Common myeloid progenitor, CD34-positive (primary cell): ENCODE data around the gene CTNNA2.

Experiments used
- CTCF ChIA-PET: fragments of 350-600 bp; sonication (Branson Sonifier 250); formaldehyde crosslinking; loops from one replicate; lab custom pipeline; 2021; ENCODE audit warnings: antibody characterized with exemption; lab: Charles Lee
- POLR2A ChIA-PET: fragments of 350-600 bp; sonication (Branson Sonifier 250); formaldehyde crosslinking; loops from one replicate; lab custom pipeline; 2021; ENCODE audit warnings: antibody characterized with exemption; lab: Charles Lee
- DNase-seq, 3 donors: peaks; one replicate each; pipeline versions ENCODE4 v3.0.0 to v3.0.0-alpha.2; 2013
- H3K27ac ChIP-seq, 2 experiments: 1 replicate in 1 of 2; 2 replicates in 1 of 2; pipeline ENCODE4 v1.7.0; 2013; ENCODE audit warnings: inconsistent platforms in 2 of 2, low read length in 2 of 2, mild to moderate bottlenecking in 2 of 2, low read depth in 1 of 2, moderate library complexity in 1 of 2; ENCODE audit not compliant: severe bottlenecking in 2 of 2, insufficient read depth in 1 of 2, poor library complexity in 1 of 2
- H3K27me3 ChIP-seq, 5 experiments: replicated peaks in 2 of 5; 1 replicate in 3 of 5; 2 replicates in 2 of 5; pipeline versions ENCODE4 v1.6.1 to v1.7.0; 2013; ENCODE audit warnings: low read length in 4 of 5, mild to moderate bottlenecking in 2 of 5, moderate library complexity in 2 of 5, inconsistent platforms in 1 of 5; ENCODE audit not compliant: insufficient read depth in 5 of 5, control insufficient read depth in 4 of 5
- H3K36me3 ChIP-seq, 4 experiments: 1 replicate in 2 of 4; 2 replicates in 2 of 4; pipeline versions ENCODE4 v1.6.1 to v1.7.0; 2013; ENCODE audit warnings: low read length in 3 of 4, control low read depth in 1 of 4, mild to moderate bottlenecking in 1 of 4; ENCODE audit not compliant: control insufficient read depth in 4 of 4, insufficient read depth in 4 of 4
- H3K4me1 ChIP-seq, 4 experiments: 1 replicate in 3 of 4; 2 replicates in 1 of 4; pipeline versions ENCODE4 v1.6.1 to v1.7.1; 2013; ENCODE audit warnings: low read length in 3 of 4, mild to moderate bottlenecking in 3 of 4, control low read depth in 1 of 4, inconsistent platforms in 1 of 4, moderate library complexity in 1 of 4; ENCODE audit not compliant: control insufficient read depth in 4 of 4, insufficient read depth in 4 of 4; ENCODE audit errors: control extremely low read depth in 1 of 4
- H3K4me3 ChIP-seq, 7 experiments: 1 replicate in 4 of 7; 2 replicates in 3 of 7; pipeline versions ENCODE4 v1.5.1 to v1.7.0; 2013; ENCODE audit warnings: mild to moderate bottlenecking in 7 of 7, low read length in 6 of 7, moderate library complexity in 6 of 7, inconsistent platforms in 2 of 7, low read depth in 2 of 7, control low read depth in 1 of 7; ENCODE audit not compliant: insufficient read depth in 4 of 7, control insufficient read depth in 1 of 7; ENCODE audit errors: extremely low read depth in 1 of 7
- H3K9me3 ChIP-seq, 5 experiments: 1 replicate in 4 of 5; 2 replicates in 1 of 5; pipeline versions ENCODE4 v1.6.1 to v1.7.1; 2013; ENCODE audit warnings: low read length in 4 of 5, mild to moderate bottlenecking in 2 of 5, inconsistent platforms in 1 of 5, low read depth in 1 of 5, moderate library complexity in 1 of 5; ENCODE audit not compliant: control insufficient read depth in 4 of 5, insufficient read depth in 2 of 5; ENCODE audit errors: control extremely low read depth in 1 of 5
- WGBS: methylation state at CpG from one replicate; pipeline ENCODE4 v1.1.5; 2013; ENCODE audit not compliant: insufficient coverage; 5-methylcytosine and 5-hydroxymethylcytosine counted together

CTNNA2 gene

DNA sequence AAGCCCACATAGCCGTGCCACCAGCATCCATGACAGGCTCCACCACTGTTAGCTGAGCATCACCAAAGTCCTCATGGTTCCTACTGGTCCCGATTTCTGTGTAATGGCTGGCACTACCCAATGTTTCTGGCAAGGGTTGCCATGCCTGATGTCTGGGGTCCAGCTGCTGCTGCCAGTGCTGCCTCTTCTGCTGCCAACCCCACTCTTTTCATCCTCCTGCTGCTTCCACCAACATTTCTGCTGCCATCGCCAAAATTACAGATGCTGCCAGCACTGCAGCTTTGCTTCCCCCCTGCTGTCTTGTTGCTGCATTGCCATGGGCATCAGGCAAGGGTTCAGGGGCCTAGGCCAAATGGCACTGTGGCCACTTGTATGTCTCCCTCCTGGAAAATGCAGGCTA, 638.8 kb downstream of the CTNNA2 start:
- ChIA-PET POLR2A (no interaction called here), CTCF (no interaction called here)
- no peaks in the 10 kb centered on the region for H3K27me3 ChIP-seq
- no peaks in the 10 kb centered on the region for H3K9me3 ChIP-seq
- H3K36me3 ChIP-seq, result no peaks in the 10 kb centered on the region
- no peak overlapping the region for H3K4me3 ChIP-seq
- H3K4me1 ChIP-seq, result no peaks in the 10 kb centered on the region
- WGBS, result 92% methylated on average over 2 of the region's 3 CpGs
- no peak overlapping the region for H3K27ac ChIP-seq
- DNase-seq, result no peak

DNA sequence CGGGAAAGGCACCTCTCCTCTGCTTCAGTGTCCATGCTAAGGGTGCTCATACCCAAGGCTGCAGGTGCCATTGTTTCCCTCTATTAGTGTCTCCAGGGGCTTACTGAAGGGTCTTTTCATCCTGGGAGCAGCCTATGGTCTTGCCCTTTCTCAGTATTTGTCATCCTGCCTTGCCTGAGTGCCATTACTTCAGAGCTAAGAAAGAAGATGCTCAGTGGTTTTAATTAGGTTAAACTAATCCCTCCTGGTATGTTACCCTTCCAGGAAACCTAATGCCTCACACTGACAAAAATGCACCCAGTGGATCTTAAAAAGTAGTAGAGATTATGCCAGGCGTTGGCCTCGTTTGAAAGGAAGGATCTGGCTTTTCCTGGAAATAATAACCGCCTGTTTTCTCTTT, 640.3 kb downstream of the CTNNA2 start:
- Histone ChIP-seq H3K27ac (no peak overlapping the region), H3K4me1 (no peaks in the 10 kb centered on the region), H3K27me3 (no peaks in the 10 kb centered on the region), H3K9me3 (no peaks in the 10 kb centered on the region), H3K4me3 (no peak overlapping the region), H3K36me3 (no peaks in the 10 kb centered on the region)
- ChIA-PET POLR2A (interaction anchor here (0.6 kb wide), 1 partner anchor 412 kb away, joined by 4 read pairs; no protein-coding TSS in a partner anchor), CTCF (no interaction called here)
- DNase-seq, result no peak
- WGBS, result 85% methylated on average over 4 of the region's 4 CpGs

- H3K27me3 ChIP-seq, result no peaks in the 10 kb centered on the region
- no peak overlapping the region for H3K27ac ChIP-seq
- H3K36me3 ChIP-seq, result no peaks in the 10 kb centered on the region
- POLR2A ChIA-PET, result interaction anchor here (0.6 kb wide), 1 partner anchor 411 kb away, joined by 4 read pairs; no protein-coding TSS in a partner anchor
- DNase-seq, result no peak
- no peaks in the 10 kb centered on the region for H3K9me3 ChIP-seq
- H3K4me3 ChIP-seq, result no peak overlapping the region
- CTCF ChIA-PET, result no interaction called here
- no peaks in the 10 kb centered on the region for H3K4me1 ChIP-seq
Observed at GRCh38 chr2:80153768-80154167, 640.9 kb downstream of the CTNNA2 start.

DNA sequence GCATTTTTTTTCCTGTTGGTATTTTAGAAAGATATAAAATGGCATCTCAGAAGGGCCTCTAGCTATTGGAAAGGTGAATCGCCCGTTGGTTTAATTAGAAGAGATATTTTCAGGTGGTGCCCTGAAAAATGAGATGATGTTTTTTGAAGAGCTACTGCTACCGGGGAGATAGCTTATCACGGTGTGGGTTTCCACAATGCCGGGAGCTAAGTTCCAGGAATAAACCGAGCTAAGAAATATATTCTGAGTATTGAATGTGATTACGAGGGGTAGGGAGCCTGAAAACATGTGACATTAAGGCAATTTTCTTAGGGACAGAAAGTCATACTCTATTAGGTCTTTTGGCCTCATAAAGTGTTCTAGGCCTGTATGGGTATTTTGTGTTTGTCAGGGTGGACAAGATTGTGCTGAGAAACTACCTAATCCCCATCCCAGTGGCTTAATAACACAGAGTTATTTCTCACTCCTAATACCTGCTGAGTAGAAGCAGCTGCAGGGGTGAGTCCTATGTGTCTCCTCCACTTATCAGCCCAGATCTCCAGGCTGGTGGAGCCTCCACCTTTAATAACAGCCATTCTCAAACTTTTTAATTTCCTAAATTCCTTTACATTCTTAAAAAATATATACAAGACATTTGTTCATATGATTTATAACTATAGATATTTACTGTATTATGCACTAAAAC, 641.5 kb downstream of the CTNNA2 start:
- CTCF ChIA-PET, result no interaction called here
- H3K27me3 ChIP-seq, result no peaks in the 10 kb centered on the region

GRCh38 chr2:80164375-80164774, 651.5 kb downstream of the CTNNA2 start:
- DNase-seq, result no peak
- Histone ChIP-seq H3K4me3 (no peak overlapping the region), H3K36me3 (no peaks in the 10 kb centered on the region), H3K4me1 (no peaks in the 10 kb centered on the region), H3K27me3 (no peaks in the 10 kb centered on the region), H3K9me3 (peaks cover 0 to 4% (median 0%) of the 10 kb centered on the region in 5 experiments), H3K27ac (no peak overlapping the region)
- 67% methylated on average over 1 of the region's 1 CpG for WGBS
- ChIA-PET CTCF (no interaction called here), POLR2A (no interaction called here)

More for the DNA sequence above, 641.5 kb downstream of the CTNNA2 start:
- no peak for DNase-seq
- H3K27ac ChIP-seq, result no peak overlapping the region
- WGBS, result 94% methylated on average over 7 of the region's 7 CpGs
- no peaks in the 10 kb centered on the region for H3K36me3 ChIP-seq
- H3K4me1 ChIP-seq, result no peaks in the 10 kb centered on the region
- no peaks in the 10 kb centered on the region for H3K9me3 ChIP-seq
- H3K4me3 ChIP-seq, result no peak overlapping the region
- POLR2A ChIA-PET, result no interaction called here

- ChIA-PET POLR2A (no interaction called here), CTCF (interaction anchor here (0.6 to 0.7 kb wide), 2 partner anchors 138 to 1329 kb away, joined by 3 read pairs; no protein-coding TSS in a partner anchor)
- Histone ChIP-seq H3K4me1 (no peaks in the 10 kb centered on the region), H3K9me3 (peaks cover 0 to 2% (median 0%) of the 10 kb centered on the region in 5 experiments), H3K36me3 (no peaks in the 10 kb centered on the region), H3K4me3 (no peak overlapping the region), H3K27me3 (no peaks in the 10 kb centered on the region), H3K27ac (no peak overlapping the region)
- no peak for DNase-seq
- 64% methylated on average over 2 of the region's 3 CpGs for WGBS
Observed at GRCh38 chr2:80166483-80167171, 653.8 kb downstream of the CTNNA2 start.

- no peak overlapping the region for H3K4me3 ChIP-seq
- no CpG with 5 or more reads among the region's 1 CpG for WGBS
- peaks cover 0 to 2% (median 0%) of the 10 kb centered on the region in 5 experiments for H3K9me3 ChIP-seq
- DNase-seq, result no peak
- no peak overlapping the region for H3K27ac ChIP-seq
- ChIA-PET POLR2A (no interaction called here), CTCF (no interaction called here)
- no peaks in the 10 kb centered on the region for H3K4me1 ChIP-seq
- H3K27me3 ChIP-seq, result no peaks in the 10 kb centered on the region
- no peaks in the 10 kb centered on the region for H3K36me3 ChIP-seq
Observed at GRCh38 chr2:80167284-80167808, 654.5 kb downstream of the CTNNA2 start.
